Cardiac muscle cell (in vitro differentiated cells and primary cell): Measurements from ENCODE around the gene NOS2. TPM values are rescaled to one million over a fixed set of nuclear protein-coding genes. Genes with fewer than 3 reads are reported as not detected.
"Not testable (repeated sequence)": the region's sequence is repeated elsewhere in the genome, so short reads cannot be mapped to it uniquely, and the experiment has no call there.

Experiments used
- DNase-seq, 2 donors: peaks; one replicate each; pipeline versions ENCODE4 v3.0.0 to v3.0.0-alpha.2; 2010 to 2017; ENCODE audit warnings: low read depth in 1 of 2, low spot score in 1 of 2
- H3K27ac ChIP-seq: fragments of 200-600 bp; sonication (generic); 2 replicates; pipeline ENCODE4 v1.5.1; 2016
- H3K27me3 ChIP-seq: fragments of 200-600 bp; sonication (generic); 2 replicates; pipeline ENCODE4 v1.6.0; 2016; ENCODE audit warnings: control low read depth
- H3K36me3 ChIP-seq: fragments of 200-600 bp; sonication (generic); 2 replicates; pipeline ENCODE4 v1.5.1; 2016; ENCODE audit warnings: control low read depth
- H3K4me1 ChIP-seq: fragments of 200-600 bp; sonication (generic); 2 replicates; pipeline ENCODE4 v1.8.1; 2017; ENCODE audit warnings: low read depth, mild to moderate bottlenecking, mixed run types
- H3K4me3 ChIP-seq: fragments of 200-600 bp; sonication (generic); 2 replicates; pipeline ENCODE4 v1.5.1; 2016; ENCODE audit warnings: mild to moderate bottlenecking
- H3K9me3 ChIP-seq: fragments of 200-600 bp; sonication (generic); 2 replicates; pipeline ENCODE4 v1.5.1; 2017; ENCODE audit warnings: low read depth, mild to moderate bottlenecking, control low read depth
- CTCF ChIP-seq: IDR thresholded peaks from 2 replicates; pipeline ENCODE4 v1.5.1; 2012; ENCODE audit warnings: low read depth, mild to moderate bottlenecking, low read length
- polyA plus RNA-seq: library from polyadenylated mRNA; unstranded; fragments of >200 nt; fragmentation: Nextera tagmentation; extraction: Ambion mirVana; gene quantifications from 2 replicates; pipeline ENCODE4 v1.2.1, GENCODE V29; 2016
- total RNA-seq: library from RNA; depleted of rRNA; stranded (reverse); fragments of >200 nt; gene quantifications from 2 replicates; pipeline ENCODE4 v1.2.3, GENCODE V29; 2016

NOS2 gene
- total and polyA plus RNA-seq, 2 experiments from 2014 or later = 0.20 to 0.54 TPM

- H3K9me3 ChIP-seq = no peaks in the 10 kb centered on the region
- no peaks in the 10 kb centered on the region for H3K4me1 ChIP-seq
- no peak overlapping the region for H3K4me3 ChIP-seq
- H3K27me3 ChIP-seq = no peaks in the 10 kb centered on the region
- DNase-seq = no peak
- H3K36me3 ChIP-seq = no peaks in the 10 kb centered on the region
- TF ChIP-seq CTCF = no peak
- no peak overlapping the region for H3K27ac ChIP-seq
These were observed 53.4 kb downstream of the NOS2 start for GRCh38 chr17:27746881-27747280.

DNA sequence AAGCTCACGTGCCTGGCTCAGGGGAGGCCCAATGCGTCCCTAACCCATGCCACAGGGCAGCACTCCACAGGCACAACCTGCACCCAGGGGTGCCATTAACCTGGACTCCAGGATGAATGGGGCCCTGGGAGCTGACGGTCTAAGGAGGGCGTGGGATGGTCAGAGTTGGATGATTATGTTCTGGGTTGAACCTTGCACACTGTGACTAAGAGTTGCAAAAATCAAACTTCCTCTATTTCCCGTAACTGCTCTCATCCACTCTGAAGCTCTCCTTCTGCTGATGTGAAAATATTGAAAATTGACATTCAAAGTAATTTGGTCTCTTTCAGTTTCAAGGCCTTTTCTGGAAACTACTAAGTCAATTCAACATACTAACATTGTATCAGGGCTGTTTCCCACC is 54.0 kb downstream of the NOS2 start:
- not testable (repeated sequence) for H3K9me3 ChIP-seq, H3K36me3 ChIP-seq, H3K4me3 ChIP-seq, H3K4me1 ChIP-seq, H3K27me3 ChIP-seq, DNase-seq, H3K27ac ChIP-seq

DNA sequence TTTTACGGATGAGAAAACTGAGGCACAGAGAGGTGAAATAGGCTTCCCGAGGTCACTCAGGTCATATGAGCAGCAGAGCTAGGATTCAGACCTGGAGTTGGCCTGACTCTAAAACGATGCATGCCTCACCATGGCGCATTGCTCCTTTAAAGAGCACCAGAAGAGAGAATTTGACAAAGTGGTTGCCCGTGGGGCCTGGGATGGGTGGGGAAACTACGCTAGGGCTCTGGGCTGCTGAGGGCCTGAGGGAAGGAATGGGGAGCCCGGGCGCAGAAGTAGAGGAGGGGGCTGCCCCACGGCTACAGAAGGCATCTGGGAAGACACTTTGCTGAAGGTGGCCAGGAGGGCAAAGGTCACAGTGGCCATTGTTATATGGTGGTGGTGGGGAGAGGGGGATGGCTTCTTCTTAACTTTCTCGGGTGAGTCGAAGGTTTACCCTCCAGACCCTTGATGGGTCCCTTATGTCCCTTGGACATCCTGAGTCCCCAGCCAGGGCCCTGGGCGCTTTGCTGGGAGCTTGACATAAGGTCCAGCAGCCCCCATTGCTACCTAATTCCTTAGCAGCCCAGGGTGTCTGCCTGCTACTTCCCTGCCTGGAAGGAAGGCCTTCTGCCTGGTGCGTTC is 55.0 kb downstream of the NOS2 start:
- not testable (repeated sequence) for H3K9me3 ChIP-seq, H3K27me3 ChIP-seq, H3K4me3 ChIP-seq, H3K4me1 ChIP-seq, DNase-seq, H3K36me3 ChIP-seq, H3K27ac ChIP-seq

DNA sequence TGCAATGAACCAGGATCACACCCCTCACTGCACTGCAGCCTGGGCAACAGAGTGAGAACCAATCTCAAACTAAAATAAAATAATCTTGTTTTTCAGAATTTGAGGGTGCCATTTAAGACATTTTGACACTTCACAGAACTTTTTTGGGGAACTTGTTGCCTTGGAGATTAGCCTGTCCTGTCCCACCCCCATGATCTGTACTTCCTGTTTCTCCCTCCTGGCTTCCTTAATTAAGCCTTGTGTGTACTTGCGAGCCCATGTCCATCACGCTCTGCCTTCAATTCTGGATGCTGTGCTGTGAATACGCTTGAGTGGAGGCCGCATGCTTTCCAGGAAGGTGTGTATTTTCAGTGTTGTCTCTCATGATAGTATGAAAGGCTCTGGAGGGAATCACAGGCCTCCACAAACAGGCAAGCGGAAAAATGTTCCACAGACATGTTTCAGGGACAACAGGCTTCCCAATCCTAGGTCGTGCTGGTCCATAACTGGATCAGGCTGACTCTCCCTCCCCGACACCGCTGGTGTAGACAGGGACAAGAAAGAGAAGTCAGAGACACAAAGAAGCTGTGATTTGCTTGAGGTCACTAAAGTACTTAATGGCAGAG is 56.9 kb downstream of the NOS2 start:
- no peaks in the 10 kb centered on the region for H3K4me1 ChIP-seq
- TF ChIP-seq CTCF = no peak
- DNase-seq = no peak

GRCh38 chr17:27741971-27742575 is 58.3 kb downstream of the NOS2 start:
- Histone ChIP-seq H3K27ac (no peak overlapping the region), H3K4me1 (no peaks in the 10 kb centered on the region), H3K36me3 (no peaks in the 10 kb centered on the region), H3K4me3 (no peak overlapping the region), H3K27me3 (no peaks in the 10 kb centered on the region), H3K9me3 (no peaks in the 10 kb centered on the region)
- no peak for DNase-seq
- TF ChIP-seq CTCF = no peak

More for the DNA sequence above, 56.9 kb downstream of the NOS2 start:
- H3K9me3 ChIP-seq = no peaks in the 10 kb centered on the region
- no peaks in the 10 kb centered on the region for H3K27me3 ChIP-seq
- no peaks in the 10 kb centered on the region for H3K36me3 ChIP-seq
- H3K4me3 ChIP-seq = no peak overlapping the region
- no peak overlapping the region for H3K27ac ChIP-seq

GRCh38 chr17:27741361-27741861 is 58.9 kb downstream of the NOS2 start:
- no peak for TF ChIP-seq CTCF
- Histone ChIP-seq H3K4me3 (no peak overlapping the region), H3K36me3 (no peaks in the 10 kb centered on the region), H3K27me3 (no peaks in the 10 kb centered on the region), H3K9me3 (no peaks in the 10 kb centered on the region), H3K27ac (no peak overlapping the region), H3K4me1 (no peaks in the 10 kb centered on the region)
- DNase-seq = no peak

DNA sequence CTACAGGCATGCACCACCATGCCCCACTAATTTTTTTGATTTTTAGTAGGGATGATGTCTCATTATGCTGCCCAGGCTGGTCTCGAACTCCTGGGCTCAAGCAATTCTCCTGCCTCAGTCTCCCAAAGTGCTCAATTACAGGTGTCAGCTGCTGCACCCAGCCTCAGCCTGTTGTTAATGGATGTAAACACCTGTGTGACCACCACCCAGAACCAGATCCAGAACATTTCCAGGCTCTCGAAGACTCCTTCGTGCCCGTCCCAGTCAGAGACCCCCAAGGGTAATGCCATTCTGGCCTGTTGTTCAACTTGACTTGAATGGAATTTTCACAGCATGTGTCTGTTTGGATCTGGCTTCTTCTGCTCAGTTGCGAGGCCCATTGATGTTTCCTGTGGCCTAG is 59.8 kb downstream of the NOS2 start:
- H3K4me1 ChIP-seq, H3K27ac ChIP-seq, H3K27me3 ChIP-seq, H3K4me3 ChIP-seq, H3K36me3 ChIP-seq, DNase-seq, H3K9me3 ChIP-seq: not testable (repeated sequence)
